Measurements from ENCODE around the gene THADA. TPM values are rescaled to one million over a fixed set of nuclear protein-coding genes. Genes with fewer than 3 reads are reported as not detected.

Gene THADA
- total and polyA plus RNA-seq, 7 donors = 4.4 to 35.2 (median 20.2) TPM

DNA sequence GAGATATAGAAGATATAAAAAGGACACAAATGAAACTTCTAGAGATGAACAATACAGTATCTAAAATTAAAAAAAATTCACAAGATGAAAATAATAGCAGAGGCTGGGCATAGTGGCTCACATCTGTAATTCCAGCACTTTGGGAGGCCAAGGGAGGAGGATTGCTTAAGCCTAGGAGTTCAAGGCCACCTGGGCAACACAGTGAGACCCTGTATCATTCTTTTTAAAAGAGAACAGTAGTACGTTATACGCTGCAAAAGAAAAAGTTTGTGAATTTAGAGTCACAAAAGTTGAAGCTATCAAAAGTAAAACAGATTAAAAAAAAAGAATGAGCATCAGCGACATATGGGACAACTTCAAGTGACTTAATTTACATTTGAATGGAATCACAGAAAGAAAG lies 287.9 kb downstream of the THADA start:
- H3K4me3 ChIP-seq = no peak overlapping the region
- intact Hi-C loops (cut with DNase I) = no loop called here
- no peaks in the 10 kb centered on the region for H3K27me3 ChIP-seq
- no peak for DNase-seq
- 97 to 99% methylated on average over 3 of the region's 3 CpGs for WGBS, 2 donors
- peaks cover 0 to 48% (median 33%) of the 10 kb centered on the region in 4 donors for H3K4me1 ChIP-seq
- H3K9me3 ChIP-seq = no peaks in the 10 kb centered on the region
- H3K36me3 ChIP-seq = no peaks in the 10 kb centered on the region
- TF ChIP-seq EP300 (IDR thresholded peaks at IDR 0.05) = no peak
- TF ChIP-seq POLR2AphosphoS5 (IDR thresholded peaks at IDR 0.05) = no peak
- no peak for TF ChIP-seq POLR2A (IDR thresholded peaks at IDR 0.05)
- TF ChIP-seq, protein P1, sequence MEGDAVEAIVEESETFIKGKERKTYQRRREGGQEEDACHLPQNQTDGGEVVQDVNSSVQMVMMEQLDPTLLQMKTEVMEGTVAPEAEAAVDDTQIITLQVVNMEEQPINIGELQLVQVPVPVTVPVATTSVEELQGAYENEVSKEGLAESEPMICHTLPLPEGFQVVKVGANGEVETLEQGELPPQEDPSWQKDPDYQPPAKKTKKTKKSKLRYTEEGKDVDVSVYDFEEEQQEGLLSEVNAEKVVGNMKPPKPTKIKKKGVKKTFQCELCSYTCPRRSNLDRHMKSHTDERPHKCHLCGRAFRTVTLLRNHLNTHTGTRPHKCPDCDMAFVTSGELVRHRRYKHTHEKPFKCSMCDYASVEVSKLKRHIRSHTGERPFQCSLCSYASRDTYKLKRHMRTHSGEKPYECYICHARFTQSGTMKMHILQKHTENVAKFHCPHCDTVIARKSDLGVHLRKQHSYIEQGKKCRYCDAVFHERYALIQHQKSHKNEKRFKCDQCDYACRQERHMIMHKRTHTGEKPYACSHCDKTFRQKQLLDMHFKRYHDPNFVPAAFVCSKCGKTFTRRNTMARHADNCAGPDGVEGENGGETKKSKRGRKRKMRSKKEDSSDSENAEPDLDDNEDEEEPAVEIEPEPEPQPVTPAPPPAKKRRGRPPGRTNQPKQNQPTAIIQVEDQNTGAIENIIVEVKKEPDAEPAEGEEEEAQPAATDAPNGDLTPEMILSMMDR (IDR thresholded peaks at IDR 0.05) = no peak
- no peak overlapping the region for H3K27ac ChIP-seq

DNA sequence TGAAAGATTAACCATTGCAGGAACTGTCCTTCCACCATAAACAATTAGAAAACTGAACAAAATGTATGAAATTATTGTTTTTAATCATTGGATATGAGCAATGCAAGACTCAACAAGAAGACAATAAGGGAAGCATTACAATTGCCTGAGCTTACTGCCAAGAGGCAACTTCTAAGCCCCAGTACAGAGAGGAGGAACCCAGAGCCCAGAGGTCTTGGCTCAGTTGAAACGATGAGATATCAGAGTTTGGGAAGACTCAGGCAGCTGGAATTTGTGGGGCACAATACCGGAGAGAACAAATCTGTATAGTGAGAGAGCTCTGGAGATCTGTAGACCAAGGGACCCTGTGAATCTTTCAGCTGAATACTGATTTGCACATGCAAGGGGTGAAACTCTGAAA lies 288.8 kb downstream of the THADA start:
- H3K4me1 ChIP-seq = peaks cover 0 to 48% (median 31%) of the 10 kb centered on the region in 4 donors
- no peaks in the 10 kb centered on the region for H3K27me3 ChIP-seq
- TF ChIP-seq, protein P1 (IDR thresholded peaks at IDR 0.05) = no peak
- no peak for TF ChIP-seq POLR2A (IDR thresholded peaks at IDR 0.05)
- TF ChIP-seq POLR2AphosphoS5 (IDR thresholded peaks at IDR 0.05) = no peak
- no peak for TF ChIP-seq EP300 (IDR thresholded peaks at IDR 0.05)
- no peaks in the 10 kb centered on the region for H3K9me3 ChIP-seq
- no peak overlapping the region for H3K4me3 ChIP-seq
- H3K36me3 ChIP-seq = no peaks in the 10 kb centered on the region
- no peak overlapping the region for H3K27ac ChIP-seq
- intact Hi-C loops (cut with DNase I) = no loop called here
- WGBS, 2 donors = 81 to 91% methylated on average over 2 of the region's 2 CpGs
- DNase-seq = no peak

- Histone ChIP-seq H3K4me3 (no peak overlapping the region), H3K4me1 (peaks cover 0 to 49% (median 36%) of the 10 kb centered on the region in 4 donors), H3K36me3 (no peaks in the 10 kb centered on the region), H3K9me3 (no peaks in the 10 kb centered on the region), H3K27me3 (no peaks in the 10 kb centered on the region), H3K27ac (peak overlapping the region; percentile 57 to 86 (median 73))
- intact Hi-C loops (cut with DNase I) = no loop called here
- WGBS, 2 donors = 96 to 99% methylated on average over 5 of the region's 5 CpGs
- TF ChIP-seq, protein P1 (IDR thresholded peaks at IDR 0.05) = no peak
- TF ChIP-seq EP300 (IDR thresholded peaks at IDR 0.05) (no peak), POLR2A (IDR thresholded peaks at IDR 0.05) (no peak), POLR2AphosphoS5 (IDR thresholded peaks at IDR 0.05) (no peak)
- DNase-seq = no peak
These were observed 289.6 kb downstream of the THADA start for GRCh38 chr2:43306197-43306596.

GRCh38 chr2:43305517-43305916 lies 290.3 kb downstream of the THADA start:
- peak; percentile 86 for DNase-seq
- Histone ChIP-seq H3K4me1 (peaks cover 0 to 51% (median 41%) of the 10 kb centered on the region in 4 donors), H3K27me3 (no peaks in the 10 kb centered on the region), H3K36me3 (no peaks in the 10 kb centered on the region), H3K9me3 (no peaks in the 10 kb centered on the region), H3K27ac (peak overlapping the region; percentile 57 to 86 (median 73)), H3K4me3 (no peak overlapping the region)
- TF ChIP-seq EP300 (IDR thresholded peaks at IDR 0.05) (no peak), POLR2AphosphoS5 (IDR thresholded peaks at IDR 0.05) (peak in 1 of 4 donors; percentile 37)
- intact Hi-C loops (cut with DNase I) = no loop called here
- WGBS, 2 donors = 68 to 85% methylated on average over 2 of the region's 2 CpGs

GRCh38 chr2:43305012-43305411 lies 290.8 kb downstream of the THADA start:
- Histone ChIP-seq H3K36me3 (no peaks in the 10 kb centered on the region), H3K27me3 (no peaks in the 10 kb centered on the region), H3K4me3 (no peak overlapping the region), H3K4me1 (peaks cover 0 to 56% (median 45%) of the 10 kb centered on the region in 4 donors), H3K27ac (peak overlapping the region; percentile 57 to 86 (median 73)), H3K9me3 (no peaks in the 10 kb centered on the region)
- TF ChIP-seq, protein P1 (IDR thresholded peaks at IDR 0.05) = no peak
- TF ChIP-seq POLR2A (IDR thresholded peaks at IDR 0.05) = no peak
- peak in 2 of 4 donors; percentile 4 to 38 for TF ChIP-seq POLR2AphosphoS5 (IDR thresholded peaks at IDR 0.05)
- TF ChIP-seq EP300 (IDR thresholded peaks at IDR 0.05) = peak in 1 of 4 donors; percentile 13
- 23 to 26% methylated on average over 2 of the region's 2 CpGs for whole genome bisulfite sequencing, 2 donors
- peak; percentile 77 for DNase-seq
- intact Hi-C loops (cut with DNase I) = no loop called here
